Stimulated activated naive CD4-positive, alpha-beta T cell (primary cell): ENCODE measurements around the gene NRXN3.

Experiments used
- DNase-seq, 6 experiments: peaks; one replicate each; lab custom pipeline; 2025; lab: John Stamatoyannopoulos, UW

The NRXN3 gene

GRCh38 chr14:79896009-79896408 is 1725.8 kb downstream of the NRXN3 start:
- no peak for DNase-seq

GRCh38 chr14:79899610-79900009 is 1729.4 kb downstream of the NRXN3 start:
- no peak for DNase-seq

GRCh38 chr14:79904497-79904896 is 1734.3 kb downstream of the NRXN3 start:
- no peak for DNase-seq

GRCh38 chr14:79906994-79907393 is 1736.8 kb downstream of the NRXN3 start:
- no peak for DNase-seq

- DNase-seq = no peak
These were observed 1739.9 kb downstream of the NRXN3 start for GRCh38 chr14:79910086-79910485.

- no peak for DNase-seq
These were observed 1741.6 kb downstream of the NRXN3 start for GRCh38 chr14:79911744-79912143.

- no peak for DNase-seq
These were observed 1744.4 kb downstream of the NRXN3 start for GRCh38 chr14:79914595-79914994.

GRCh38 chr14:79915406-79915805 is 1745.2 kb downstream of the NRXN3 start:
- no peak for DNase-seq

GRCh38 chr14:79916281-79916680 is 1746.1 kb downstream of the NRXN3 start:
- no peak for DNase-seq

- no peak for DNase-seq
These were observed 1746.7 kb downstream of the NRXN3 start for GRCh38 chr14:79916892-79917291.
